Stimulated activated CD4-positive, alpha-beta T cell treated with anti-CD3 and anti-CD28 coated beads, Interleukin-12 subunit alpha, Interleukin-12 subunit beta, amount 100 ng/mL, for 24 hours (primary cell): ENCODE results near the gene PRDM16.
A peak's percentile ranks its signal among the peaks of the same experiment; 100 is the strongest.
"Not testable (repeated sequence)": the region's sequence is repeated elsewhere in the genome, so short reads cannot be mapped to it uniquely, and the experiment has no call there.

Experiments
- DNase-seq, 2 experiments: peaks; one replicate each; pipeline ENCODE4 v3.0.0-alpha.2; 2020; ENCODE audit warnings: low read depth in 2 of 2

The PRDM16 gene

GRCh38 chr1:3277623-3278022 lies 208.6 kb downstream of the PRDM16 start:
- no peak for DNase-seq

GRCh38 chr1:3278416-3279181 lies 209.6 kb downstream of the PRDM16 start:
- no peak for DNase-seq

GRCh38 chr1:3279182-3279470 lies 210.1 kb downstream of the PRDM16 start:
- no peak for DNase-seq

GRCh38 chr1:3281735-3282134 lies 212.7 kb downstream of the PRDM16 start:
- no peak for DNase-seq

- DNase-seq: no peak
These were observed 213.2 kb downstream of the PRDM16 start for GRCh38 chr1:3282186-3282585.

GRCh38 chr1:3282656-3283430 lies 213.8 kb downstream of the PRDM16 start:
- DNase-seq: no peak

GRCh38 chr1:3283849-3284248 lies 214.8 kb downstream of the PRDM16 start:
- DNase-seq: peak in 1 of 2 experiments; percentile 20

GRCh38 chr1:3284691-3285090 lies 215.7 kb downstream of the PRDM16 start:
- DNase-seq: no peak

- no peak for DNase-seq
These were observed 216.2 kb downstream of the PRDM16 start for GRCh38 chr1:3285106-3285740.

- DNase-seq: not testable (repeated sequence)
These were observed 218.1 kb downstream of the PRDM16 start for GRCh38 chr1:3287095-3287494.

GRCh38 chr1:3287656-3288160 lies 218.7 kb downstream of the PRDM16 start:
- DNase-seq: no peak

- DNase-seq: no peak
These were observed 220.5 kb downstream of the PRDM16 start for GRCh38 chr1:3289502-3289901.

- DNase-seq: no peak
These were observed 221.4 kb downstream of the PRDM16 start for GRCh38 chr1:3290438-3290837.

- DNase-seq: no peak
These were observed 221.9 kb downstream of the PRDM16 start for GRCh38 chr1:3290915-3291314.

- DNase-seq: no peak
These were observed 223.2 kb downstream of the PRDM16 start for GRCh38 chr1:3292051-3292722.

GRCh38 chr1:3292868-3293562 lies 224.0 kb downstream of the PRDM16 start:
- no peak for DNase-seq

GRCh38 chr1:3293563-3294080 lies 224.6 kb downstream of the PRDM16 start:
- no peak for DNase-seq

GRCh38 chr1:3294450-3294849 lies 225.4 kb downstream of the PRDM16 start:
- DNase-seq: no peak

GRCh38 chr1:3295846-3296245 lies 226.8 kb downstream of the PRDM16 start:
- no peak for DNase-seq

- DNase-seq: no peak
These were observed 227.3 kb downstream of the PRDM16 start for GRCh38 chr1:3296326-3296725.

- no peak for DNase-seq
These were observed 227.8 kb downstream of the PRDM16 start for GRCh38 chr1:3296826-3297225.
